ENCODE data around the gene PRPF19. TPM values are rescaled to one million over a fixed set of nuclear protein-coding genes. Genes with fewer than 3 reads are reported as not detected.

Gene PRPF19
- total RNA-seq, 1 donor from 2014 or later, result 68.3 TPM

DNA sequence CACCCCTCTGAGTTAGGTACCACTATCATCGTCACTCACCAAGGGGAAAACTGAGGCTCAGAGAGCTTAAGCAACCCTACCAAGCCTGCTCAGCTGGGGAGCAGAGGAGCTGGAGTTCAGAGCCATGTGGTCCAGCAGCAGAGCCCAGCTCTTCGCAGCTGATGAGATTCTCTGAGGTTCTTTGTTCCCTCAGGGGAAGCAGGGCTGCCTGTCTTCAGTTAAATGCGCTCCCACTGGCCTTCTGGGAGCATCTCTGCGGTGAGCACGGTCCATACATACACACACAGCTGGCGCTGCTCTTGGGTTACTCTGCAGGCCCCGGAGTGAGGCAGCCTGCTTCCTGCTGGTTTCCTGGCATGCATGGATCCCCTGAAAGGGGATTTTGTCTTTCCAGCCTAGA lies 45.4 kb downstream of the PRPF19 start:
- DNase-seq (ENCODE audit: low spot score), result peak; percentile 37

DNA sequence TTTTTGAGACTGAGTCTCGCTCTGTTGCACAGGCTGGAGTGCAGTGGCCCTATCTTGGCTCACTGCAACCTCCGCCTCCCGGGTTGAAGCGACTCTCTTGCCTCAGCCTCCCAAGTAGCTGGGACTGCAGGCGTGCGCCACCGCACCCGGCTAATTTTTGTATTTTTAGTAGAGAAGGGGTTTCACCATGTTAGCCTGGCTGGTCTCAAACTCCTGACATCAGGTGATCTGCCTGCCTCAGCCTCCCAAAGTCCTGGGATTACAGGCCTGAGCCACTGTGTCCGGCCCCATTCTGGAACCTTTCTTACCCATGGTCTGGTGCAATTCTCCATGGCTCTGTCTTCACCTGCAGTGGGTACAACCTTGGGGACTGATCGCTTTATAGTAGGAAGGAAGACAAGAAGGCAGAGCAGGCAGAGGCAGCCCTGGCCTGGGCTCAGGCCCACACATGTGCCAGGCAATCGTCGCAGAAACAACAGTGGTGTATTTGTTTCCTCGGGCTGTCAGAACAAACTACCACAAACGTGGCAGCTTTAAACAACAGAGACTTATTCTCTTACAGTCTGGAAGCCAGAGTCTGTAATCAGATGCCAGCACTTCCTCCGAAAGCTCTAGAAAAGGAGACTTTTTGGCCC lies 46.7 kb downstream of the PRPF19 start:
- DNase-seq (ENCODE audit: low spot score), result peak; percentile 77

DNA sequence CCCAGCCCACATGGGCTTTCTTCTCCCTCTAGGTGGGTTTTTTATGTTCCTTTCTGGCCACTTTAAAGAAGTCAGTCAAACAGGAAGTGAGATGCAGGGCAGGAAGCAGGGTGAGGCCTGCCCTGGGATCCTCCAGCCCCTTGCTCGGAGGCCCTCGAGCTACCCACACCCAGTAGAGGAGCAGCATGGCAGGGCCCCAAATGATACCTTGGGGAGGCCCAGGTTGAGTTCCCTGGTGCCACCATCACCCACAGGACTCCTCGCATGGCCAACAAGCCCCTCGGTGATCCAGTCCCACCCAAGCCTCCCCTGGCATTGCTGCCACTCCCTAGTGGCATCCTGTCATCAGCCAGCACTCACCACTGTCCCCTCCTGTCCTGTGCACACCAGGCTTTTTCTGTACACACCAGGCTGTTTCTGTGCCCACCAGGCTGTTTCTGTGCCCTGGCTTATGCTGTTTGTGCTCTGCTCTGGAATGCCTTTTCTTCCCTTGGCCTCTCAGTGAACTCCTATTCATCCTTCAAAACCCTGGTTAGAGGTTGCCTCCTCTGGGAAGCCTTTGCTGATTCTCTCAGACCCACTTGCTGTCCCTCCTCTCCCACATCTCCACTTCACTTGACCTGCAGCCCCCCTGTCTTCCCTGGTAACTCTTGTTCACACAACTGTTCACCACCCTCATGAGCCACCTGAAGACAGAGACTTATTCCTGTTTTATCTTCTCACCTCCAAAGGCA lies 47.5 kb downstream of the PRPF19 start:
- no peak for DNase-seq (ENCODE audit: low spot score)

DNA sequence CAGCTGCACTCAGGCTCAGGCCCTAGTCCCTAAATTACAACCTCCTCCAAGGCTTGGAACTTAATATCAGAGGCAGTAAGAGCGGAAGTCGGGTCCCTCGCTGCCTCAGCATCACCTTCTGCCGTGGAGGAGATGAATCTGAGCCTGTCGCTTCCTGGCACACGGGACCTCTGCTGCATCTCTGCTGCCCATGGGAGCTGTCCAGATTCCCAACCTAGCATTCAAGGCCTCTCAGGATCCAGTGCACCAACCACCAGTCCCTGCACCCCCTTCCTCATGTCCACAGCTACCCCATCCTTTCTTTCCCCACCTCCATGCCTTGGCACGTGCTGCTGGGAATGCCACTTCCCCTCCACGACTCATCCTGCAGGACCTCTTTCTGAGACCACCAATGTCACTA lies 48.1 kb downstream of the PRPF19 start:
- no peak for DNase-seq (ENCODE audit: low spot score)

DNA sequence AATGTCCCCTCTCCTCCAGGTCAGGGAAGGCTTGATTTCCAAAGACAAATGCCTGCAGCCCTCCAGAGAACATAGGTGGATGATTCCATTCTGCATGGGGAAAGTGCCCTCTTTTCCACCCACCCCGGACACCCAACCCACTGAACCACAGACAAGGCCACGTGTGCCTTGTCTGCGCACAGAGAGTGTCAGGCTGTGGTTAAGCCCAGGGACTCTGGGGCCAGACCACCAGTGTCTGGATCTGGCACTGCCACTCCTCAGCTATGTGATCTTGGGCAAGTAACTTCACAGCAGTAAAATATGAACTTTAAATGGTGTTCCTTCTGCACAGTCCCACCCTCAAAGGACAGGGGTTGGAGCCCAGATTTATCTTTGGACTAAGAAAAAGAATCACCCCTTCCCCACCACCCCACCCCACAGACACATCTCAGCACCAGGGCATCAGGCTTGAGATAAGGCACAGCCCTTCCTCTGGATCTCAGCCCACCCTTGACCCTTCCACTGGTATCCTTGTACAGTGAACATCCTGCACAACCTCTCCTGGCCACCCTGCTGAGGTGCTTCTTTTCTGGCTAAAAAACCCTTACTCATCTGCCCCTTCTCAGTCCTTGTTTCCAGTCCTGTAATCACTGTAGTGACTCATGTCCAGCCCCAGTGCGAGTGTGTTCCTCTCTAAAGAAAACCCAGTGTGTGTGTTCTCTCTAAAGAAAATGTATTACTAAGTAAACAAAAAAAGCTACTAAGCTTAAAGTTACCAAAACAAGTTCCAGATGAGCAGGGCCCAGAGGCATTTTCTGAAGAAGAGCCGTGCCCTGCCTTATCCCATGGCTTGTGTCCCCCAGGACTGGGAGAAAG lies 48.8 kb downstream of the PRPF19 start:
- DNase-seq (ENCODE audit: low spot score), result no peak

DNA sequence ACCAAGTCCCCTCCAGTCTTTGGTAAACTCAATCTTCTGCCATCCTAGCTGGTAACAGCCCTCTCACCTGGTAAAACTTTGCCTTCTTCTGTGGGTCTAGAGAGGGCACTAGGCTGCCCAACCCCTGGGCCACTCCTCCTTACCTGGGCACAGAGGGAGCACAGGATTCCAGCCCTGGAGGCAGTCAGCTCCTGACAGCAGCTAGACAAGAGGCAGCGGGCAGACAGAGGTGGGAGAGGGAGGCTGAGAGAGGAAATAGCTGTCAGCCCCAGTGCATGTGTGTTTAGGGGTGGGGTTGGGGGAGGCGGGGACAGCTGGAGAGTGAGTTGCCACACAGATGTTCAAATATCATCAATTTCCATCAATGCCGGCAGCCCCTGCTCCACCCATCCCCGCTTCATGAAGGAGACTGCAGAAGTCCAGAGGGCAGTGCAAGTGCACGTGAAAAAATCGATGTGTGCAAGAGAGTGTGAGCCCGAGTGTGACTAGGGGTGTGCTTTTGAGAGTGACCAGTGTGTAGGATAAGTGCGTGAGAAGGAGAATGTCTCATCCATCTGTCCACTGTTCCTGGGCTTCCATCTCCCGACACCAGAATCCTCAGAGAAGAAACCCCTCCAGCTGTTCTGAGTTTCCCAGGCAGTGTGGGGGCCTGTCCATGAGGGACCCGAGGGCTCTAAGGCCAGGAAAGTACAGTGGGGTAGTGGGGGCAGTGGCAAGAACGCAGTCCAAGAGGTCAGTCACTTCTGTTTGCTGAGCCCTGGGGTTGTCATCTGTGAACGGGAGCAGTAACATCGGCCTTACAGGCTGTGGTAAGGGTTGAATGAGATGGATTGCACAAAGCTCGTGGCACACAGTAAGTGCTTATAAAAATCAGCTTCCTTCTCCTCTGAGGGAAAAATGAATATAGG lies 50.4 kb downstream of the PRPF19 start, which contains the start of gene PTGDR2:
Gene PTGDR2, minus strand, starts transcription at position 225 of the 908 bp plus-strand sequence. CDS start 2,228 bp downstream, outside the sequence.
- no peak for DNase-seq (ENCODE audit: low spot score)

DNA sequence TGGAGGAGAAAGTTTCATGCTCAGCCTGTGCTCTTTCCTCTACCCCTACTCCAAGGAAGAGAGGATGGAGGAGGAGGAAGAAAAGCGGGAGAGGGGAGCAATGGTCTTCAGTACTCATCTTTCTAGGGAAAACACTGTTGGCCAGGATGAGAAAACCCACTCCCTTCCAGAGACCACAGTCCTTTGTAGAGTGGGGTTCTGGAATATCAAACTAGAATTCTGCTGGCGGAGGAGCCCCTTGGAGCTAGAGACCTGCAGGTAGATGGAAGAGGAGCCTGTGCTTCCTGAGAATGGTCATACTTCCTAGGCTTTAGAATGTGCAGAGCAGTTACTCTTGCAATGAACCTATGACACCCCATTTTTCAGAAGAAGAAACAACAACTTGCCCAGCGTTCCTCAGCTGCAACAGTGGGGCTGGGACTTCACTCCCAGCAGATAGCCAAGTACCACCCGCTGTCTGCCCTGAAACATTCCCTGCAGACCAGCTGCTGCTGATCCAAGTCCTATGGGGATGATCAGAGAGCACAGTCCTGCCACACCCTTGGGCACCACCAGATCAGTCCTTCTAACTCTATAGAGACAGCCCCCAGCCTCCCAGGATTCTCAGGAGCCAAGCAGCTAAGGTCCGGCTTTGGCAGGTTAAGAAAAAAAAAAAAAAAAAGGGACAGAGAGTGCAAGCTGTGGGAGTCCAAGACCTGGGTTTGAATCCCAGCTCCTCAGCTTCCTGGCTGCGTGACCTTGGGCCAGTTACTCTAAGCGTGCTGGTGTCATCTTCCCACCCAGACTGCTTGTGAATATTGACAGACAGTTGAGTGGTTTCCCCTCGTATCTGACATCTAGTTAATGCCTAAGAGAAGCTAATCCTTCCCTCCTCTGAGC lies 51.3 kb downstream of the PRPF19 start:
- DNase-seq (ENCODE audit: low spot score), result no peak

DNA sequence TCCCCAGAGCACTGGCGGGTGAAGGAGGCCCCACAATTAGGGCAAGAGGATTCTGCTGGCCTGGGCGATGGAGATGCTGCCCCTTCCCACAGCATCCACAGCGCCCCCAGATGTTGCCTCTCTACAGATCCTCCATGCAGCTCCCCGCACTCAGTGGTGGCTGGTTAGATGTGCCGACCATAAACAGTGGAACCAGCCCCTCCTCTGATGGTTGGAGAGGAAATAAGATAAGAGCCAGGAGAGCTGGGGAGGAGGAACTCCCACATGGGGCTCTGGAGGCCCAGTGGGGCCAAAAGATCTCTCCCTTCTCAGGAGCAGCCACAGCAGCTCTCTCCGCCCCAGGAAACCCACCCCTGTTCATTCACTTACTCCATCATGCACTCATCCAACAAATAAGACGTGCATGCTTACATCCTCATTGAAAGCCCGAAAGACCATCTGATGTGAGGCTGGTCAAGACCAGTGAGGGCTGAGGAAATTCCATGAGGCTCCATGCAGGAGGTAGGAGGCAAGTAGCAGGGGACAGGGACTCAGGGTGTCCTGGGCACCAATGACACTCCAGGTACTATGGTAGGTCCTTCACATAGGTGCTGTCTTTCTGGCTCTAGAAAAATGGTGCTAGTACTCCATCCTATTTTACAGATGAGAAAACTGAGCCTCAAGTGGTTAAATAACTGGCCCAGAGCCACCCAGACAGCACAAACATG lies 52.1 kb downstream of the PRPF19 start:
- DNase-seq (ENCODE audit: low spot score), result no peak

DNA sequence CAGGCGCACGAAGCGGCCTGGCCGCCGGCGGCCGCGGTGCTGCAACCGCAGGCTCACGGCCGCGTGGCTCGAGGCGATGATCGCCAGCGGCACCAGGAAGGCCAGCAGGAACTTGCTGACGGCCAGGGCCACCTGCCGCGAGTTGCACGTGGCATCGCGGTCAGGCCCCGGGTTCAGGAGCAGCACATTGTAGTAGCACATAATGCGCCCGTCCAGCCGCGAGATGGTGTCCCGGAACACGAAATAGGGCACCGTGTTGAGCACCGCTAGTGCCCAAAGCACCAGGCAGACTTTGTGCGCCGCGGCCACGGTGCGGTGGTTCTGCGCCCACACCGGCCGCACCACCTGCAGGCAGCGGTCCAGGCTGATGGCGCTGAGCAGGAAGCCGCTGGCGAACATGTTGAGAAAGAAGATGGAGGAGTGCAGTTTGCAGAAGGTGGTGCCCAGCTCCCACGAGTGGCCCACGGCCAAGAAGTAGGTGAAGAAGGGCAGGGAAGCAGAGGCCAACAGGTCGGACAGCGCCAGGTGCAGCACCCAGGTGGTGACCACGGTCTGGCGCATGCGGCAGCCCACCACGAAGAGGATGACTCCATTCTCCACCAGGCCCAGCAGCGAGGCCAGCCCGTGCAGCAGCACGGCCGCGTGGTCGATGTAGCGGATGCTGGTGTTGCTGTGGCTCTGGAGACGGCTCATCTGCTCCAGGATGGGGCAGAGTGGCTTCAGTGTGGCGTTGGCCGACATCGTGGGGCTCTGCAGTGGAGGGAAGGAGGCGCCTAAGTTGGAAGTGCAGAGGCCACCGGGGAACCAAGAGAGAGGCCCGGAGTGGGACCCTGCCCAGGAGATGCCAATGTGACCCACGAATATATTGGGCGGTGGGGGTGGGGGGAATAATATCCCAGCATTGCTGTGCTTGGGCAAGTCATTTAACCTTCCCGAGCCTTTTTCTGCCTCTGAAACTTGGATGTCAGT lies 53.1 kb downstream of the PRPF19 start:
- DNase-seq (ENCODE audit: low spot score), result no peak

DNA sequence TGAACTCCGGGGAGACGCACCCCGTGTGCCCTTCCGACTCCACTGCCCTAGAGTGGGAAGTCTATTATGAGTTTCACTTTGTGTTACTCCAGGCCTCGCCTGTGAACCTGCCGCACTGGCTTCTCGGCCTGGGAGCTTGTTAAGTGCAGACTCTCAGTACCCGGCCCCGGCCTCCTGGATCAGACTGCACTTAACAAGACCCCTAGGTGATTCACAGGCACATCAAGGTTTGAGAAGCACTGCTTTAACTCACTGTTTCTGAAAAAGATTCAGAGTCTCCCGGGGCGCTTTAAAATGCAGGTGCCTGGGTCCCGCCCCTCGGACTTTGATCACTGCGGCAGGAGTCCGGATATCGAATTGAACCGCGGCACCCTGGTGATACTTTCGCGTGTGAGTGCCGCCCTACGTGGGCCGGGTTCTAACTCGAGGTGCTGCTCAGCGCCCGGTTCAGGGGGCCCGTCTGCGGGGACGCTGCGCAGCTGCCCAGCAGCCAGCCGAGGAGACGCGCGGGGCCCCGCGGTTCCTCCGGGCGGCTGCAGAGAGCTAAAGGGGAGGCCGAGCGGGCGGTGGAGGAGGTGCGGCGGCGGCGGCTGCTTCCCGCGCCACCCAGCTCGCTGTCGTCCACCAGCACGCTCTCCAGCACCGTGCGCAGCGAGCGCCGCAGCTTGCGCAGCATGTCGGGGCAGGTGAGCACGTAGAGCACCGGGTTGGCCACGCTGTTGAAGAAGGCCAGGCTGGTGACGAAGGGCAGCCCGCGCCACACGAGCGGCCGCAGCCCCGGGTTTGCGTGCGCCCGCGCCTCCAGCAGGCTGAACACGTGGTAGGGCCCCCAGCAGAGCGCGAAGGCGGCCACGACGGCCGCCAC lies 54.0 kb downstream of the PRPF19 start:
- DNase-seq (ENCODE audit: low spot score), result no peak

DNA sequence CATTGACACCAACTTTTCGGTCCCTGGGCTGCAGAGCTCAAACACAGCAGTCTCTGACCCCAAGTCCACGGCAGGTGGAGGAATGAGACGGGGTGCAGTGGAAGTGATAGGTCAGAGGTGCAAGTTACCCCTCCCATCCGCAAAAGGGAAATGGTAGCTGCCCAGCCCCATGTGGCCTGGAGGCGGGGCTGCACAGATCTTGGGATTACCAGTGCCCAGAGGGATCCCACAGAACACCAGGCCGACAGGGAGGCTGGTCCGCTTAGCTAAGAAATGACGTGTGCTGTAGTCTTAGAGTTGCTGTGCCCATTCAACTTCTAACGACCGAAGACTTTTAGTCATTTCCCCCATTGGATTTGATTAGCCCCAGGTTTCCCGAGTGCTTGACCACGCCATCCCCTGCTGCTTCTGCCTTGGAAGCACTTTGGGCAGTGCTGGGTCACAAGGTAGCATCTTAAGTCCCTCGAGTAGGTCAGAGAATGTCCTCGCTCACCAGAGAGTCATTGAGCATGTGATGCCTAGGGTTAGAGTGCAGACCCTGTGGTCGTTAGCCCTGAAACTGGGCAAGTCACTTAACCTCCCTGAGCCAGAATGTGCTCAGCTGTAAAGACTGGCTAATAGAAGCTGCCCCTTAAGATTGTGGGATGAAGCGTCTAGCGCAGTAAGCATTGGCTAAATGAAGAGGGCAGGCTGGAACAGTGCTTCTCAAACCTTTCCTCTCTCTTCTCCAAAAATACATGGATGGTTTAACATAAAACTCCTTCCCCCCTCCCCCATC lies 54.9 kb downstream of the PRPF19 start:
- no peak for DNase-seq (ENCODE audit: low spot score)

DNA sequence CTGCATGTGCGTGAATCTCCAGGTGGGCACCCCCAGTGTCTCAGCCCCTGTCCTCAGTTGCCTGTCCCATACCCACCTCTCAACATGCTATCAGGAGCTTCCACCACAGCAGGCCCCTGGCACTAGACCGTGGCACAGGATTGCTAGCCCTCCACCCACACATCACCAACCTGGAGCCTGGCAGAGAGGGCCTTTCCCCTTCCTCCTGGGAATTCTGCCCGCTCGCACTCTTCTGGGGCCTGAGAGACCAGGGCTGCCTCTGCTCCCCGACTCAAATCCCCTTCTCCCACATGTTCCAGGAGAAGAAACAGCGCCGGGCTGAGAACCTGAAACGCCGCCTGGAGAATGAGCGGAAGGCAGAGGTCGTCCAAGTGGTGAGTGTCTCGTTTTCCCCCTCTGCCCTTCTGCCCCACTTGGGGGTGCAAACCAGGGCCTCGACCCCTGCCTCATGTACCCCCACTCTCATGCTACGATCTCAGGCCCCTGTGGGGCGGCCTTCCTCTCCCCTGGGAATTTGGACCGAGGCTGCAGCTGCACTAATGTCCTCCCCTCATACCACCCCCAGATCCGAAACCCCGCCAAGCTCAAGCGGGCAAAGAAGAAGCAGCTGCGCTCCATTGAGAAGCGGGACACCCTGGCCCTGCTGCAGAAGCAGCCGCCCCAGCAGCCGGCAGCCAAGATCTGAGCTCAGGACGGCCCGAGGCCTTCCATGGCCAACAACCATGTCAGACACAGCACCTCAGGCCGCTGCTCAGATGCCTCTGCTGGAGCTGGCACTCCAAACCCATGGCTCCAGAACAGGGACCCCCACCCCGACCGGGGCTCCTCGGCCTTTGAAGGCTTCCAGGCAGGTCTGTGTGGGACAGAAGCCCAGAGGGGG lies 56.5 kb downstream of the PRPF19 start:
- DNase-seq (ENCODE audit: low spot score), result no peak

DNA sequence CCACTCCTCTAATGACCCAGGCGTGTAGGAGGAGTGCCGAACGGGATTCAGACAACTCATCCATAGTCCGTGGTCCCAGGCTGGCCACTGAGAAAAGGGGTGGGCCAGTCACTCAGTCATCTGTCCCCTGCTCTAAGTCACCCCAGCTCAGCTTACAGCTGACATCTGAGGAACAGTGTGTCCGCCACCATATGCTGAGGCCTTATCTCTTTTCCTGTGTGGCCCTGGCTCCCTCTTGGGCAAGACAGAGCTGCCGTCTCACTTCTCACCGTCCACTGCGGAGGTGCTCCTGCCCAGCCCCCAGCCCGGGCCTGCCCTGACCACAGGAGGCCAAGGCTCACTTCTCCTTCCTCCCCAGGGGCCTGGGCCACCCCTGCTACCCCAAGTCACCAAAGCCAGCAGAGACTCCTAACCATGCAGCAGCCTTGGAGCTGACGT lies 57.7 kb downstream of the PRPF19 start:
- no peak for DNase-seq (ENCODE audit: low spot score)

DNA sequence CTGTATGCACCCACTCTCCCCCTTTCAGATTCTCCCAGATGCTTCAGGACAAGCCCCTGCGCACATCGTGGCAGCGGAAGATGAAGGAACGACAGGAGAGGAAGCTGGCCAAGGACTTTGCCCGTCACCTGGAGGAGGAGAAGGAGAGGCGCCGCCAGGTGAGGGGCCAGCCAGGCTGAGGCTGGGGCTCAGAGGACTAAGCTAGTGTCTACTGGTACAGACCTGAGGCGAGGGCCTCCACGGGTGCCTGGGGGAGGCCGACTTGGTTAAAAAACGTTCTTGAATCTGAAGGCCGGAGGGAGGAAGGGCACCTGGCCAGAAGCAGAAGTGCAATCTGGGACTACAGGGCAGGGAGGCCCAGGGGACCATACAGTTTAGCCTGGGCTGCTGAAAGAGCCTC lies 58.5 kb downstream of the PRPF19 start:
- no peak for DNase-seq (ENCODE audit: low spot score)

DNA sequence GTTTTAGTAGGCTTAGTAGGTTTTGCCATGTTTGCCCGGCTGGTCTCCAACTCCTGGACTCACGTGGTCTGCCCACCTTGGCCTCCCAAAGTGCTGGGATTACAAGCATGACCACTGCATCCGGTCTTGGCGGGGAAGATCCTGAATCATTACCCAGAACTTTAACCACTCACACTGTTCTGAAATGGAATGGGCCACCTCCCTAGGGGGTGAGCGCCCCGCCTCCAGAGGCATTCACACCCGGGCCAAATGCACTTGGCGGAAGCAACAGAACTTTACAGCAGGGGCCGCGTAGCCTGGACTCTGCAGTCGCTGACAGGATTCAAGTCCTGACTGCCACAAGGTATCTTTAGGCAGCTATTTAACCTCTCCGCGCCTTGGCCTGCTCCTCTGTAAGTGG lies 59.1 kb downstream of the PRPF19 start:
- no peak for DNase-seq (ENCODE audit: low spot score)
